CD4-positive, alpha-beta T cell treated with Interferon gamma for 1 hour (primary cell): Measurements from ENCODE around the gene VWC2L.

Source experiments
- DNase-seq: peaks from one replicate; pipeline ENCODE4 v3.0.0-alpha.2; 2020

The VWC2L gene

DNA sequence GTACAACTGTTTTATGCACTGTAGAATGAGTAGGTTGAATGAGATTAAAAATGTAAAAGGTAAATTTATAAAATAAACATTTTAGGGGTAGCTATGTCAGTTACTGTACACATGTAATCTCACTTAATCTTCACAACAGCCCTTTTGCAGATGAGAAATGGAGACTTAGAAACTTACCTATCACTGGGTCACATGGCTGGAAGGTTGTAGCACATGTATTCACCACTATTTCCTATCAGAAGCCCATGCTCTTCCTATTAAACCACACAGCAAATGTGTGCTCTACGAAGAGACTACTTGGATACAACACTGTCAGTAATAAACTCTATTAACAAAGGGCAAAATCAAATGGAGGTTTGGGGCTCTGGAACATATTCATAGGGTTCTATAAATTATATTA lies 60.5 kb downstream of the VWC2L start:
- no peak for DNase-seq

DNA sequence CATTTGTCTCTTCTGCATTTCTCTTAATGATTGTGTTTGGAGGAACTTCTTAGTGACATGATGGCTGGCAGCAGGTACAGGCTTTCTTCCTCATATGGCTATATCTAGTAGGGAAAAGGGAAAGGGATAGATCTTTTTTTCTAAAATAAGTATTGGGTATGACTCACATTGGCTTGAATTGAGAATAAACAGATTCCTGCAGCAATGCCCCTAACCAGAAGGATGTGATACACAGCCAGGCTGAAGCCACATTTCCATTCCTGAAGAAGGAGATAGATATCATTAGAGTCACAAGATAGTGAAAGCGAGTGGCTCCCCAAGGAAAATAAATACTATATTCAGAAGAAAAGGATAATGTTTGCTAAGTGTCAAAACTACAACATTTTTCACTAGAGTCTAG lies 61.1 kb downstream of the VWC2L start:
- no peak for DNase-seq

DNA sequence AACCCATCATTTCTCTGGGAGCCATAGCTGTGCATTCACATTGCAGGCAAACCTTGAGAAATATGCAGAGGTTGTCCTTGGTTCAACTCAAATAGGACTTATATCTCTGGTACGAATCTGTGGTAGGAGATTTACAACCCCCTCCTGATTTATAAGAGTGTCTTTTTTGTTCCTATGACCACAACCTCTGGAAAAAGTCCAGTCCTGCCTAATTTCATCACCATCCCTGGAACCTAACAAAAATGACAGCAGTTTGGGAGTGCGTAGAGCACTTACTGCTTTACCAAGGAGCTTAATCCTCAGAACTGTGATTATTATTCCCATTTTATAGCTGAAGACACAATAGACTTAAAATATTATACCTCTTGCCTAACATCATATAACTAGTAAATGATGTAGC lies 66.5 kb downstream of the VWC2L start:
- no peak for DNase-seq

DNA sequence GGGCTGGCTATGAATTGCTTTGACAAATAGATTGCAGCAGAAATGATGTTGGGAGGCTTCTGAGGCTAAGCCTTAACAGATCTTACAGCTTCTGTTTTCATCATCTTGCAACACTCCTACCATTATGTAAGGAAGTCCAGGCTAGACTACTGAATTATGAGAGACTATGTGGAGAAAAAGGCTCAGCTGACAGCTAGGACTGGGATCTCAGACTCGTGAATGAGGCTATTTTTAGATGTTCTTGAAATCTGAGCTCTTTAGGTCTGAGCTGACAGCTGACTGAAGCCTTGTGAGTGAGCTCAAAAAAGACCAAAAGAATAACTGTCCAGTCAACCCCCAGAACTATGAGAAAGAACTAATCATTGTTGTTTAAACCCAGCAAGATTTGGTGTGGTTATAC lies 70.3 kb downstream of the VWC2L start:
- no peak for DNase-seq

DNA sequence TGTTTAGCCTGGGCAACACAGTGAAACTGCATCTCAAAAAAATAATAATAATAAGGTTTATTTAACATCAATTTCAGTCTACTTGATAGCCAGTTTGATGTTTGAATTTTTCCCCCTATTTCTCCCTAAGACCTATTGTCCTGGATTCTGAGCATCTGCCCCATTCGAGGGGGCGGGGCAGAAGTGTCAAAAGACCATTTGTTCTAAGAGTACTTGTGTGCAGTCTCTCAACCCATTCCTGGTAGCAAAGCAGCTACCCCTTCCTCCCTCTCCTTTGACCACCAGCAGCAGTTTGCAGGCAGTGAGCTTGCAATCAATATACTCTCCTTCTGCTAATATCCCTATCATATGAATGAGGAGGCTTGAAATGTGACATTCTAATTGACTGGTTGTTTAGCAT lies 71.9 kb downstream of the VWC2L start:
- DNase-seq: no peak

DNA sequence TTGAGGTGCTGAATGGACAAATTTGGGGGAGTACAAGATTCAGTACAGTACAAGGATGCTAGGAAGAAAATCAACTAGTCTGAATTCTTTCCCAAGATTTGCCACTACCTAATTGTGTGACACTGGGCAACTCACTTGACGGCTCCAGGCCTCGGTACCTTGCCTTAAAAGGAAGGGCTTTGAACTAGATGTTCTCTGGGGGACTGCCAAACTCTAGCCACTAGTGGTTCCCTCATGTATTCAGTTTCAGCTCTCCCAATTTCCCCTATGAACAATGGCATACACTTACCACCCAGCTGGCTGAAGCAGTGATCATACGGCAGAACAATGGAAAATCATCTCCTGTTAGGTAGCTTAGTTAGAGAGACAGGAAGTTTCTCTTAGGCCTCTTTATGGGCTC lies 73.4 kb downstream of the VWC2L start:
- DNase-seq: no peak

DNA sequence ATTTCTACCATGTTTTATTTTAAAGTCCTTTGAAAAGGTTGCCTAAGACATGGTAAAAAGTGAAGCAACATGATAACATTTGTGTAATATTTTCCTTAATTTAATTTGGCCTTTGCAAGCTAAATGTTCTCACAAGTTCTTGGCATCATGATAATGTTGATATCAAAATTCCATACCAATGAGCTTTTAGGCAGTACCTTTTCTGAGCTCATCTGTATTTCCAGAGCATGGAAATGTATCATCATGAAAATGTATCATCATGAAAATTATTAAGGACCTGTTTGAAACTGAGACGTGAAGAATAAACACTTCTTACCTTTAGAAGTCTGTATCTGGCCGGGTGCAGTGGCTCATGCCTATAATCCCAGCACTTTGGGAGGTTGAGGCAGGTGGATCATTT lies 73.8 kb downstream of the VWC2L start:
- no peak for DNase-seq

DNA sequence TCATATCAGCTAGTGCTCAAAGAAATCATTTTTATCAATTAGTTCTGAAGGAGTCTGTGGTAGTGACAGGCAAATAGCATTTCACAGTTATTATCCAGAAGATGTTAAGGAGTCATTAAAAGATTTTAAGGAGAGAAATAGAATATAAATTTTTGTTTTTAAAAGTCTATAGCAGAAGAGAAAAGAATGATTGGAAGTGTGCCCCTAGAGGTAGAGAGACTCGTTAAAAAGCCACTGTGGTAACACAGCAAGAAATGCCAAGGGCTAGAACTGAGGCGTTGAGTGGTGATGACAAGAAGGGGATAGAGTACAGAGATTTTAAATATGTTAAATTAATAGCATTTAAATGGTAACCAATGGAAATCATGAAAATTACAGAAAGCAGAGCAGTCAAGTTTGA lies 78.3 kb downstream of the VWC2L start:
- no peak for DNase-seq

DNA sequence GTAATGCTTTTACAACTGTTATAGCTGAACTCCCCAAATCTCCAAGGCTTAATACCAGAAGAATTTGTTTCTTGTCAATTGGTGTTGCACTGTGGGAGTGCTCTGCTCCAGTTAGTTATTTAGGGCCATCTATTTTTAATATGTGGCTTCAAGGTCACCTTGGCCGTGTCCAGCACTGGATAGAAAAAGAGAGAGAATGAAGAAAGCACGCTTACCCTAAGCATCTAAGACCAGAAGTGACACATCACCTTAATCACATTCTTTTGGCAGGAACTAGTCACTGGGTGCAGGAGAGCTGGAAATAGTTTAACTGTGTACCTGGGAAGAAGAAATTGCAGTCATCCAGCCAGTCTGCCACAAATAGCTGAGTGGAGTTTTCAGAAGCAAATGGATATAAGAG lies 78.8 kb downstream of the VWC2L start:
- DNase-seq: no peak

DNA sequence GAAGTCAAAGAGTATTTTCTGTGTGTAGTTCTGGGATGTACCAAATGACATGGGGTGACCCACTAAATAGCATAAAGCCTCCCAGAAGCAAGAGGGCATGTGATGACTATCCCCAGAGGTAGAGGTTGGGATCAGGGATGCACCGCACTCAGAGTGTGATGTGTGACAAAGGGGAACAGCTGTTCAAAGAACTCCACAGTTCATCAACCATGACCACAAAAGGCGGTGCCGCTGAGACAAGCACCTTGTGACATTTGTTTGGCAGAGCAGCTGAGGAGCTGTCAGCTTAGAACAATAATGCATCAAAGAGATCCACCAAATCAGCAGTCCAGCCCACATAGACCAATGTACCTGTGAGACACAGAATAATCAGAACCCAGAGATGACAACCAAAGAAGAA lies 81.3 kb downstream of the VWC2L start:
- DNase-seq: no peak

DNA sequence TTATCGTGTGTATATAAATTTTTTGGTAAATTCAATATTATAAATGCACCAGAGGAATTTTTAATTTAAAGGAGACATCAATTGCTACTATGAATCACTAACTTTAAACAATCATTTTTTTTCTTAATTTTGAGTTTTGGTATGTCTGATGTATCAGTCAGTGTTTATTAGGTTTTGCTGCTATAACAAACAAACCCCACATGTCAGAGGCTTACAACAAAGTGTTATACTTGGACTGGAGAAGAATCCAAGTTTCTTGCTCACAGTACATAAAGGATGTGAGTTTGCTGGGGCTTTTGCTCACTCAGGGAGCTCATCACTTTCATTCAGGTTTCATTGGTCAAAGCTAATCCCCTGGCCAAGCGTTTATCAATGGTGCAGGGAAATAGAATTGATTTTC lies 81.8 kb downstream of the VWC2L start:
- no peak for DNase-seq

DNA sequence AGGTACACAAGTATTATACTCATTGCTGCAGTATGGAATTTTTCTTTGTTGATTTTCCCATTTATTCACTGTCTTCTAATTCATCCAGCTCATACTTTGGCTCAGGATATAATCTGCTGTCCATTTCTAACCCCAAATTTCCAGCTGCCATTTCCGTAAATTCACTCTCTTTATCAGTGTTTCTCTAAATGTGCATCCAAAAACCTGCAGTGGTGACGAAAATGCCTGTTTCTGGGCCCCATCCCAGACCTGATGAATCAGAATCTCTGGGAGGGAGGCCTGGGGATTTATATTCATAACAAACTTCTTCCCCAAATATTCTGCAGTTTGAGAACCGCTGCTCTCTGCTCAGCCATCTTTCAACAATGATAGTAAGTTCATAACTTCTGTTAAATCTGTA lies 86.6 kb downstream of the VWC2L start:
- DNase-seq: no peak

DNA sequence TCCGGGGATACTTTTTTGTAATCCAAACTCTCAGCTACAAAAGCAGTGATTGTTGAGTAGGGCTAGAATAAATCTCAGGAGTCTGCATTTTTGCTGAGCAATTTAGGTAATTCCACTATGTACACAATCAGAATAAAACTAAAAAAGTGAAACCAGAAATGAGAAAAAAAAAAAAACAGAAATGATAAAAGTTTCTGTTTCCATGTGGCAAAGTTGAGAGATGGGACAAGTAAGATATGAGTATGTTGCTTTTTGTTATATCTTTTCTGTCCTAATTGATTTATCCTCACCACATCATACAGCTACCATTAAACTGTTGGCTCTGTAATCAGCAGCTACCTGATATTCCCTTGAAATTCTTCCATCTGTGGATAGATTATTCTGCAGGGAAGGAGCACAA lies 92.7 kb downstream of the VWC2L start:
- no peak for DNase-seq

DNA sequence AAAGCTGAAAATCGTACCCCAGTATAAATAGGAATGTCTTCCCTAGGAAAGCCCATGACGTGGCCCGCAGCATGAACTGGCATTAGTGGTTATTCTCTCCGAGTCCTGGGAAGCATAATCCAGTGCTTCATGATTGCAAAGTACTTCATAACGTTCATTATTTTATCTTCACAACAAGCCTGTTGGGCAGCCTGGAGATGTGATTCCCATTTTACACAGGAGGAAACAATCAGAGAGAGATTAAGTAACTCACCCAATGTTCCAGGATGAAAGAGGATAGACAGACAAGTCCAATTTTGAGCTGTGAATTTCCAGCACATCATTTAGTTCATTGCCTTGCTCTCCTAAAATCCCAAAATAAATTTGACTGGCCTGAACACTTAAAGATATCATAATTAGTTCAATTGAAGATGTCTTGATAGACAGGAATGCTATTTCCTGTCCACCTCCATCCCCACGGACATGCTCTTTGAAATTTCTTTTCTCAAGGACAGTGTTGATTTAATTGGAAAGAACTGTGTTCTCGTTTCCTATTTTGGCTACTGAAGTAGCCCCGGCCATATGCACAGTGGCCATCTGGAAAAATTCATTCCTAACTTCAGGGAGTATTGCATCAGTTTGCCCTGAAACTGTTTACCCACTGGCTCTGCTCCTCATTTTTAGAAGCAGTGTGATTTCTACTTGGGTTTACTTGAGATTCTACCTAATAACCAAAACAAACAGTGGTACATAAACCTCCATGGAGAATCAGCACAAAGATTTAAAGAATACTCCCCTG lies 93.9 kb downstream of the VWC2L start:
- no peak for DNase-seq

DNA sequence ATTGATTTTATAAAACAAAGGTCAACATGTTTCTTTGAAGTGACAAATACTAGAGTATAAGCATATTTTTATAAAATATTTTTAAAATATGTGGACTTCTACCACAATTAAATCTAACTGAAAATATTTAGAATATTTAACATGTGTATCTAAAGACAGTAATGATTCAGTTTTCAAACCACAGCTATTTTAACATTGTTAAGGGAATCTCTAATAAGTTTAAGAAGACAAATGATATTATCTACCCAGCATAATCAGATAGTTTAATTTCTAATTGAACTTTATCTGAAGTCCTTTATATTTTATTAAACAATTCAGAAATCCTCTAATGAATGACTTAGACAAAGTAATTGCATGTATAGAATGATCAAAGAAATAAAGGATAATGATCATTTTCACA lies 96.2 kb downstream of the VWC2L start:
- DNase-seq: no peak

DNA sequence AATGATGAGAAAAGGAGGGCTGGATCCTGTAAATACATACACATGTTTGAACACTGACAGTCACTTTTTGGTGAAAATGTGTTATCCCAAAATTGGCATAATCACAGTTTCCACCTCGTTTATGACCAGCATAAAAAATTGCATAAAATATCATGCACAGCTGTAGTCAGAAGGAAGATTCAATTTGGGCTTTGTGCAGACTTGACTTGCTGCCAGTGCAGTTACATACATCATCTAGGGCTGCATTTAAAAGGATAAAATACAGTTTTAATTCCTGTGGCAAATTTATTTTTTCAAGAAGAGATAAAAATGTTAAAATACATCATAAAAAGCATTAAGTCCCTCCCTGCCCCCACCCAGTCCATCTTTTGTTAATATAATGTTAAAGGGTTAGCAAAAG lies 103.8 kb downstream of the VWC2L start:
- DNase-seq: no peak

DNA sequence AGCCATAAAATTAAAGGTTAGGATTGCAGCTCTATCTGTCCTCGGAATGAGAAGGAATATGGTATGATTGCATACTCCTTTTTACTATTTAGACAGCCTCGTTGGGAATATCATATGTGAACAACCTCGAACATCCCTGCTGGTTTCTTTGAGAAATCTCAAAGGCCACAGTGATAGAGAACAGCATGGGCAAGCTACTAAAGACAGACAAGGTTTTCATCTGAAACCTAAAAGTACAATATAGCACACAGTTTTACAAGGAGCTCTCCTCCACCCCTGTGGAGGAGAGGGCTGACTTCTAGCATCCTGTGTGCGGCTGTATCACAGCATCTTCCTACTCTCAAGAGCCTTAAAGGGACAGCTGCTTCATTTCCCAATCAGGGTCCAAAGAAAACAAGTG lies 104.3 kb downstream of the VWC2L start:
- no peak for DNase-seq

DNA sequence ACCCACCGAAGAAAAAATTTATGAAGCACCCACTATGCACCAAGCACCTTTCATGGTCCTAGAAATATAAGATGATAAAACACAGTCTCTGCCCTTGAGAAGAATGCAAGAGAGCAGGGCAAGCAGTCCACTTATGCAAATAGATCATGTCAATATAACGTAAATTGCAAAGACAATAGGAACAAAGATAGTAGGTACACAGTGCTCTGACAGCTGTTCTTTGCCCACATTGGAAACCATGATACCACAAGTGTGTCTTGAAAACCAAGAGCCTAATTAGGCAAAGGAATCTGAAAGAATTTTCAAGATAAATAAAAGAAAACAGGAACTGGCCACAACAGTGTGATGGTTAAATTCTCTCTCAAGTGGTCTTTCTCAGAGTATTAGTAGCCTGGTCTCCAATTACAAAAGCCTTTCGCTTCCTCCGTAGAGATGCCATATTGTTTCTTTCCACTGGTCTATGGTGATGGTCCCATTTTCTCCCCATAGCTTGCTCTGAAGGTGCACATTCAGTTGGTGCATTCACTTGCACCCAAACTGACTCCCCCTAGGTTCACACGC lies 108.5 kb downstream of the VWC2L start:
- no peak for DNase-seq

DNA sequence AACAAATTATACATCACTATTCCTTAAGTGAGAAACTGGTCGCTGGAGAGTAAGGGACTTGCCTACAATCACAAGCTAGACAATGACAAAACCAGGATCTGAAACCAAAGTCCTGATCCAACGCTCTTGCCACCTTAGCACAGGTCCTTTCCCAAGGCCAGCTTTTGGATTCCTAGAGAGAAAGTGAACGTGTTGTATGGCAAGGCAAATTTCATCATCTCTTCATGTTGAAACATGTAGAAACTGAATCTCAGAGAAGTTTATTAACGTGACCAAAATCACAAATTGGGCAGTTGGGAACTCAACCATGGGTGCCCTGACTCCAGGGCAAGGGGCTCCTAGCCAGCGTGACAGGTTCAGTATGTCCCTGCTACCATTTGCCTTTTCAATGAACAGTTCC lies 118.2 kb downstream of the VWC2L start:
- DNase-seq: no peak

DNA sequence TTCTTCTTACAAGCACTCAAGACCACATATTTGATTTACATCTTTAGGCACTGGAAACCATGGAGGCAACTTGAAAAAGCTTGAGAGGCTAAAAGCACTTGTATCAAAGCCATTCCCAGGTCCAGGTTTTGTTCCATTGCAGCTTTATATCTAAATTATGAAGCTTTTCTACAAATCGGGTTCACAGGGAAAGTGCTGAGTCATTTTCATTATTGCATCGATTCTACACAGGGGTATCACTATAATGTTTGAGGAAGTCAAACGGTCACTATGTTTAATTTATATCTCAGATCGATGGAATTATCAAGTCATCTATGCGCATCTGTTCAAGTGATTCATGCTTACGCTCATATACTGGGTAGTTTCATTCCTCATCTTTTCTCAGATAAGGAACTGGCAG lies 118.7 kb downstream of the VWC2L start:
- no peak for DNase-seq

DNA sequence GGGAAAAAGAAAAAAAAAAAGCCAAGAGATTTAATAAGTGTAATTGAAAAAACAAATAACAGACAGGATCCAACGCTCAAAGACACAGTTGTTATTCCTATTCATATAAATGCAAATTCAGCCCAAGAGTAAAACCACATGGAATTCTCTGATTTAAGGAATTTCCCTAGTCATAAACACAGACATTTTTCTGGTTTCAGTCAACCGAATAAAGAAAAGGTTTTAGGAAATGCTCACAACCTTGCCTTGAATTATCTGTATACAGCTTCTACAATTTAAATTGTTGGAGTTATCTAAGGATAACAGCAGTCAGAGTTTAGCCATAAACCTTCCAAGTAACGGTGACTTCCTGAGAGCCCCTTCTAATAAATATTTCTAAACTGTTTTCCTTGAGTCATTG lies 122.7 kb downstream of the VWC2L start:
- no peak for DNase-seq

DNA sequence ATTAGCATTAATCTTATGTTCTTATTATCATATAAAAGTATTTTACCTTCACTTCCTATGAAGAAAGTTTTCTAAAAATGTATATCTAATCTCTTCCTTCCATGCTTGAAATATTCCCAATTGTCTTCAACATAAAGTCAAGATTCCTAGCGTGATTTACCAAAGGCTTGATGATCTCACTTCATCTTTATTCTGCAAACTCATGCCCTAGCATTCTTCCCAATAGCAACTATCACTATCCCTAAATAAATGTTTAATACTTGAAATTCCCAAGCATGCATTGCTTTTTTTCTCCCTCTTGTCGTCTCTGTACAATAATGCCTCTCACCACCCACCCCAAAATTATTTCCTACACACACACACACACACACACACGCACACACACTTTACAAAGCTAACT lies 125.8 kb downstream of the VWC2L start:
- DNase-seq: no peak

DNA sequence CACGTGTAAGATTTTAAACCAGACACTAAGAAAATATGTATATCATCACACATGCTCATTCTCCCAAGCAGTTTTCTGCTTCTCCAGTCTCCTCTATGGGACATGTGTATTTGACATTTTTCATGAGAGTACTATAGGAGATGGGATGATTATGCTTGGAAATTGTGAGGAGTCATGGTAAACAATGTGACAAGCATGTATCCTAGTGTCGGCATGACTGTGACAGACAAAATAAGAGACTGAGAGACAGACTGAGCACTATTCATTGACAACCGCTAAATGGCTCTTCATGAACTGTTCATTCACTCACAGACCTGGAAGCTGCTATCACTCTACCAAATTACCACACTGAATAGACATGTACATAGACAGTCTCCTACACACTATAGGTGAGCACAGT lies 127.1 kb downstream of the VWC2L start:
- DNase-seq: no peak

DNA sequence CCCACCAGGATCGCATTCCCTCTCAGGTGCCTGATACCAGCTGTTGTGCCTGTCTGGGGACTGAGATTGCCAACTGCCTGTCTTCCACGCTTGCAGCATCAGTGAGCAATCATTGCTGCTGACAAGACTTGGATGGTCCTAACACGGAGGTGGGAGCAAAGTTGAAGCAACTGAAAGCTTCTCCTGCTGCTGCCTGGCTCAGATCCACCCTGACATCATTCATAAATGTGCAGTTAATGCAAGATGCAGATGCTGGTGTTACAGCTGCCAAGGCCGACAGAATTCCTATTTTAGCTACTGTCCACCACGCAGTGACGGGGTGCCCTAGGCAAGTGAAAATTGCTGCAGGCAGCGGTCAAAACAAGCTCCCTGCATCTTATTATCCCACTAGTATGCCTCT lies 131.4 kb downstream of the VWC2L start:
- DNase-seq: no peak

DNA sequence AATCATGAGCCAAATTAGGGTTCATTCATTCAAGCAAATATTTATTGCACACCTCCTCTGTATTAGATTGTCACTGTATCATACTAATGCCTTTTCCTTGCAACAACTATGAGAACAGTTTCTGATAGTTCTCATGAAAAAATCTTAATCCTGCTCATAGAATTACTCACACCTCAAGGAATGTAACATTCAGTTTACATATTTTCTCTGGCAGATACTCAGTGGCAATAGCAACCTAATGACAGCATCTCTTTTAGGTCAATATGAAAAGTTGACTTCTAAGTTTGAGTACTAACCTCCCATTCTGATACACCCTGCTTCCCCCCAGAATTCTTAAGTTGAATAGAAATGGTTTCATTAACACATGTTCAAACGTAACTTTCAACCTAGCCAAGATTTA lies 132.0 kb downstream of the VWC2L start:
- no peak for DNase-seq
